Anterior cingulate cortex (tissue), 58 donors: Measurements from ENCODE around the gene ZNF280C.
"Not testable (repeated sequence)": the region's sequence is repeated elsewhere in the genome, so short reads cannot be mapped to it uniquely, and the experiment has no call there.

ENCODE experiments used
- DNase-seq, 58 donors: peaks; one replicate each; lab custom pipeline; 2025; lab: John Stamatoyannopoulos, UW

Gene ZNF280C

GRCh38 chrX:130261296-130261893 lies 7.3 kb downstream of the ZNF280C start:
- no peak for DNase-seq

DNA sequence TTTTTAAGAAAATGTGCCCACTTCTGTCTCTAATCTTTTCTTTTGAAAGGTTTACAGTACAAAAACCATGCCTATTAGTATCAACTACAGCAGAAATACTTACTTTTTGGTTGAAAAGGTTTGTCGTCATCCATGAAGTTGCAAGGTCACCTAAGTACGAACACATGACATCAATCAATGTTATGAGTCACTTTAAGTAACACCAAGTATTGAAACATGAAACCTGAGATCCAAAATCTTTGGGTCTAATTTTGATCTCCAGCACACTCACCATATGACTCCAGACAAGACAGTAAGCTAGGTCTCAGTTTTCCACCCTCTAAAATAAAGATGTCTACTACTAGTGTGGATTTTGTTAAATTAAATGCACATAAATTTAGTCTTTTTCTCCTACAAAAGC lies 8.4 kb downstream of the ZNF280C start:
- DNase-seq: no peak

DNA sequence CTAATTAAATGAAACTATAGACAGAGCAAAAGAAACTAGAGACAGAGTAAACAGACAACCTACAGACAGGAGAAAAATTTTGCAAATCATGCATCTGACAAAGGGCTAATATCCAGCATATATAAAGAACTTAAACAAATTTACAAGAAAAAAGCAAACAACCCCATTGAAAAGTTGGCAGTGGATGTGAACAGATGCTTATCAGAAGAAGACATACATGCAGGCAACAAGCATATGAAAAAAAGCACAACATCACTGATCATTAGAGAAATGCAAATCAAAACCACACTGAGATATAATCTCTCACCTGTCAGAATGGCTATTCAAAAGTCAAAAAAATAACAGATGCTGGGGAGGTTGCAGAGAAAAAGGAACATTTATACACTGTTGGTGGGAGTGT lies 14.8 kb downstream of the ZNF280C start:
- DNase-seq: no peak

DNA sequence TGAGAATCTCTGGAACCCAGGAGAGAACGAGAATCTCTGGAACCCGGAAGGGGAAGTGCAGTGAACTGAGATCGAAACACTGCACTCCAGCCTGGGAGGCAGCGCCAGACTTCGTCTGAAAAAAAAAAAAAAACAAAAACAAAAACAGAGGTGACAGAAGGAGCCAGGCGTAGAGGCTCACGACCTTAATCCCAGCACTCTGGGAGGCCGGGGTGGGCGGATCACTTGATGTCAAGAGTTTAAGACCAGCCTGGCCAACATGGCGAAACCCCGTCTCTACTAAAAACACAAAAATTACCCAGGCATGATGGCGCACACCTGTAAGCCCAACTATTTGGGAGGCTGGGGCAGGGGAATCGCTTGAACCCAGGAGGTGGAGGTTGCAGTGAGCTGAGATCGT lies 17.0 kb downstream of the ZNF280C start:
- DNase-seq: no peak

GRCh38 chrX:130247996-130248395 lies 20.7 kb downstream of the ZNF280C start:
- no peak for DNase-seq

DNA sequence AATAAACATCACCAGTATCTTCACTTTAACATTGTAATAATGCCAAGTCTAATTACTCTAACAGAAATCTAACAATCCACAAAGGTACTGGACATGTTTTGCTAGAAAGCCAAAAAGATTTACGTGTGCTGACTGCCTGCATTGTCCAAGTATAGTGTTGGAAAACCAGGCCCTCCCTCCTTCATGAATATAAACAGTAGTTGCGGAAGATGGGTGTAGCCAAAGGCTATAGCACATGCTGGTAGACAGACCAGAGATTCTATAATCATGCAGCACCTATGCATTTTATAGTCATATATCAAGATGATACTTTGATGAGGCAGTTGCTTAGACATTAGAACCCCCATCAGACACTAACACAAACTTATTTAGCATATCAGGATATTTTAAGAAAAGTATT lies 22.6 kb downstream of the ZNF280C start:
- DNase-seq: no peak

DNA sequence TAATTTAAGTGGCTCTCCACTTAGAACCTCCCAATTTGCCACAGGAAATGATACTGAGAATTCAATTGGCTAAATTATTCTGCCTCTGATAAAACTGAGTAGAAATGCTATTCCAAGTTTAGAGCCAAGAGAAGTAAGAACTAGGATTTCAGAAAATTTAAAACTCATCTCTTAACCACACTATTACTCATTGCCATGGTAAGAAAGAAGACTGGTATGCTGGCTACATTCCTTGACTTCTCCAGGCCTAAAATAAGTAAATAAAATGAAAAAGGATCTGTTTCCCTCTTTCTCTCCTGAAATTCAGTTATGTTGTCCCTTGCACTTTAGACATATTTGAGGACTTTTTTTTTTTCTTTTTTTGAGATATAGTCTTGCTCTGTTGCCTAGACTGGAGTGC lies 23.3 kb downstream of the ZNF280C start:
- no peak for DNase-seq

- DNase-seq: not testable (repeated sequence)
These were observed 37.5 kb downstream of the ZNF280C start for GRCh38 chrX:130231184-130231583.

DNA sequence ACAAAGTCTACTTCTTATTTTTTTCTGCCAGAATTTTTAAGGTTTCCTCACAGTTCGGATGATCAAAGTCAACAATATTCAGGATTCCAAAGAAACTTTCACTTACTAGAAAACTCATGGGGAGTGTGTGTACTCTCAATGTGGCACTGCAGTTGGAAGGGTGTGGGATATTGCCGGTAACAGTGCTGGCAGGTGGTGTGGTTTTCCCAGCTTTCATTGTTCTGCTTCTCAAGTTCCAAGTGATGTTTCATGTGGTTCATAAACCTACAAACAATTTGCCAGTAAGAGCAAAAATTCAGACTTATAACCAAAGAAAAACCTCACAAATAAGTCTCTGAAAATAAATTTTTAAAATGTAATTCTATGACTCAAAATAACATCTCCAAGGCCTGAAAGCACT lies 39.8 kb downstream of the ZNF280C start:
- DNase-seq: no peak

GRCh38 chrX:130224810-130225209 lies 43.9 kb downstream of the ZNF280C start:
- no peak for DNase-seq

GRCh38 chrX:130216320-130216719 lies 52.4 kb downstream of the ZNF280C start:
- DNase-seq: no peak

DNA sequence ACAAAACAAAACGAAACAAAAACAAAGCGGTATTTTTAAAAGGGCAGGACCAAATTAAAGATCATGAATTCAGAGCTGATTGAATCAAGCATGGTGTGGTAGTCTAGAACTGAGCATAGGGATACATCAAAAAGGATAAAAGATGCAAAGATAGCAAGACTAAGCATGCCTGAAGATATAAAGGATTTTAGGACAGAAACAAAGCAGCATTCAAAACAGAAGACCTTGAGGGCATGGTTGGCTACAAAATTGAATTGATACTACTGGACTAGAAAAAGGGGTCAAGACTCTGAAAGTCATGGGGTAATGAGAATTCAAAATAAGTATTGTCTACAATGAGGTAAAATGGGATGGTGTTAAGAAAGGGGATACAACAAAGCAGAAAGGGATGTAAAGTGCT lies 55.3 kb downstream of the ZNF280C start:
- no peak for DNase-seq

- no peak for DNase-seq
These were observed 56.3 kb downstream of the ZNF280C start for GRCh38 chrX:130212371-130212770.

GRCh38 chrX:130211415-130212186 lies 57.1 kb downstream of the ZNF280C start:
- no peak for DNase-seq

GRCh38 chrX:130204647-130205046 lies 64.1 kb downstream of the ZNF280C start:
- DNase-seq: no peak

GRCh38 chrX:130197464-130197863 lies 71.2 kb downstream of the ZNF280C start:
- DNase-seq: no peak

GRCh38 chrX:130196466-130196865 lies 72.2 kb downstream of the ZNF280C start:
- DNase-seq: no peak

DNA sequence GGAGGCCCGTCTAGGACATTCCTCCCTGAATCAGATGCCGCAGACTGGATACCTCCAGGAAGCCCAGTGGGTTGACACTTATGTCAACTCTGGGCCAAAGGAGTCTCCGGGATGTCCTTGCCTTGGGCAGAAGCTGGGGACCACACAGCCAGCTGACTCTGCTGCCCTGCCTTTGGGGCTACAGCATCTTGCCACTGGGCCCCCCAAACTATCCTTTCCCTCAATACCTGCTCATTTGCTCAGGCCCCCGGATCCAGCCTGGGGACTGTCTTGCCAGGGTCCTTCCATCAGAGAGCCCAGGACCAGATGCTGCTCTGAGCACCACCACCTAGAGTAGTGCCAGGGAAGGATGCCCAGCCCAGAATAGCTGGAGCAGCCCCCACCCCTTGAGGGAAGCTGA lies 77.9 kb downstream of the ZNF280C start:
- no peak for DNase-seq

GRCh38 chrX:130186651-130187050 lies 82.0 kb downstream of the ZNF280C start:
- DNase-seq: no peak

DNA sequence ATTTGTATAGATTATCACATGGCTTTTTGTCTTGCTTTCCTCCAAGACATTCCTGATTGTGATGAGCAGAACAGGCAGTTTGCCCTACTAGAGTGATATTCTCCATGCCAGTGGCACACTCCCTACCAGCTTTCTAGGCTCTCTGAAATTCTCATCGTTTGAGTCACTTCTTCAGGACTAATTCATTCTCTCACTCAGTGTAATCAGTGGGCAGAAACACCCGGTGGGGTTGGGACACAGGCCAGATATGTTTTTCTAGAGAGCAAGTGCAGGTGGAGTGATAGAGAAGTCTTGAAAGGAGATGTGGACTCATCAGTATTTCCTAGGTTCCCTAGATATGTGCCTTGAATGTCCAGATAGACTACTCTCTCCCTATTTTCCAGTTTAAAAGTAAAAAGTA lies 83.8 kb downstream of the ZNF280C start:
- DNase-seq: no peak

DNA sequence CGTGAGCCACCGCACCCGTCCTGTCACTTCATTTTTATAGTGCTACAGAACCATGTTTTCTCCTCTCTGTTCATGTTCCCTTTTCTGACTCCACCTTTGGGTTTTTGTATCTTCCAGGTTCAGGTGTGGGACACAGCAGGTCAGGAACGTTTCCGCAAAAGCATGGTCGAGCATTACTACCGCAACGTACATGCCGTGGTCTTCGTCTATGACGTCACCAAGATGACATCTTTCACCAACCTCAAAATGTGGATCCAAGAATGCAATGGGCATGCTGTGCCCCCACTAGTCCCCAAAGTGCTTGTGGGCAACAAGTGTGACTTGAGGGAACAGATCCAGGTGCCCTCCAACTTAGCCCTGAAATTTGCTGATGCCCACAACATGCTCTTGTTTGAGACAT lies 84.5 kb downstream of the ZNF280C start:
- no peak for DNase-seq

- peak in 2 of 58 donors; percentile 11 to 21 for DNase-seq
These were observed 89.0 kb downstream of the ZNF280C start for GRCh38 chrX:130179579-130180215.
